ENCODE measurements around the gene HSP90B1. TPM values are rescaled to one million over a fixed set of nuclear protein-coding genes. Genes with fewer than 3 reads are reported as not detected.

The HSP90B1 gene
- total and polyA plus RNA-seq, 2 of the 13 experiments (the other 11 are each of a cell fraction or from before 2014, with no cell fraction given) = 800 to 954 TPM

GRCh38 chr12:103924761-103925641, 5.2 kb upstream of the HSP90B1 start (continued):
- TF ChIP-seq ZNF770 (CRISPR knock-in tag; IDR thresholded peaks at IDR 0.05) (no peak), ELF4 (CRISPR knock-in tag; IDR thresholded peaks at IDR 0.05; ENCODE audit: borderline replicate concordance) (no peak), ZNF12 (CRISPR knock-in tag; IDR thresholded peaks at IDR 0.05) (no peak)
- TF ChIP-seq, protein P1, sequence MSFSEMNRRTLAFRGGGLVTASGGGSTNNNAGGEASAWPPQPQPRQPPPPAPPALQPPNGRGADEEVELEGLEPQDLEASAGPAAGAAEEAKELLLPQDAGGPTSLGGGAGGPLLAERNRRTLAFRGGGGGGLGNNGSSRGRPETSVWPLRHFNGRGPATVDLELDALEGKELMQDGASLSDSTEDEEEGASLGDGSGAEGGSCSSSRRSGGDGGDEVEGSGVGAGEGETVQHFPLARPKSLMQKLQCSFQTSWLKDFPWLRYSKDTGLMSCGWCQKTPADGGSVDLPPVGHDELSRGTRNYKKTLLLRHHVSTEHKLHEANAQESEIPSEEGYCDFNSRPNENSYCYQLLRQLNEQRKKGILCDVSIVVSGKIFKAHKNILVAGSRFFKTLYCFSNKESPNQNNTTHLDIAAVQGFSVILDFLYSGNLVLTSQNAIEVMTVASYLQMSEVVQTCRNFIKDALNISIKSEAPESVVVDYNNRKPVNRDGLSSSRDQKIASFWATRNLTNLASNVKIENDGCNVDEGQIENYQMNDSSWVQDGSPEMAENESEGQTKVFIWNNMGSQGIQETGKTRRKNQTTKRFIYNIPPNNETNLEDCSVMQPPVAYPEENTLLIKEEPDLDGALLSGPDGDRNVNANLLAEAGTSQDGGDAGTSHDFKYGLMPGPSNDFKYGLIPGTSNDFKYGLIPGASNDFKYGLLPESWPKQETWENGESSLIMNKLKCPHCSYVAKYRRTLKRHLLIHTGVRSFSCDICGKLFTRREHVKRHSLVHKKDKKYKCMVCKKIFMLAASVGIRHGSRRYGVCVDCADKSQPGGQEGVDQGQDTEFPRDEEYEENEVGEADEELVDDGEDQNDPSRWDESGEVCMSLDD (CRISPR knock-in tag; IDR thresholded peaks at IDR 0.05; ENCODE audit: borderline replicate concordance) = no peak
- TF ChIP-seq, protein P2, sequence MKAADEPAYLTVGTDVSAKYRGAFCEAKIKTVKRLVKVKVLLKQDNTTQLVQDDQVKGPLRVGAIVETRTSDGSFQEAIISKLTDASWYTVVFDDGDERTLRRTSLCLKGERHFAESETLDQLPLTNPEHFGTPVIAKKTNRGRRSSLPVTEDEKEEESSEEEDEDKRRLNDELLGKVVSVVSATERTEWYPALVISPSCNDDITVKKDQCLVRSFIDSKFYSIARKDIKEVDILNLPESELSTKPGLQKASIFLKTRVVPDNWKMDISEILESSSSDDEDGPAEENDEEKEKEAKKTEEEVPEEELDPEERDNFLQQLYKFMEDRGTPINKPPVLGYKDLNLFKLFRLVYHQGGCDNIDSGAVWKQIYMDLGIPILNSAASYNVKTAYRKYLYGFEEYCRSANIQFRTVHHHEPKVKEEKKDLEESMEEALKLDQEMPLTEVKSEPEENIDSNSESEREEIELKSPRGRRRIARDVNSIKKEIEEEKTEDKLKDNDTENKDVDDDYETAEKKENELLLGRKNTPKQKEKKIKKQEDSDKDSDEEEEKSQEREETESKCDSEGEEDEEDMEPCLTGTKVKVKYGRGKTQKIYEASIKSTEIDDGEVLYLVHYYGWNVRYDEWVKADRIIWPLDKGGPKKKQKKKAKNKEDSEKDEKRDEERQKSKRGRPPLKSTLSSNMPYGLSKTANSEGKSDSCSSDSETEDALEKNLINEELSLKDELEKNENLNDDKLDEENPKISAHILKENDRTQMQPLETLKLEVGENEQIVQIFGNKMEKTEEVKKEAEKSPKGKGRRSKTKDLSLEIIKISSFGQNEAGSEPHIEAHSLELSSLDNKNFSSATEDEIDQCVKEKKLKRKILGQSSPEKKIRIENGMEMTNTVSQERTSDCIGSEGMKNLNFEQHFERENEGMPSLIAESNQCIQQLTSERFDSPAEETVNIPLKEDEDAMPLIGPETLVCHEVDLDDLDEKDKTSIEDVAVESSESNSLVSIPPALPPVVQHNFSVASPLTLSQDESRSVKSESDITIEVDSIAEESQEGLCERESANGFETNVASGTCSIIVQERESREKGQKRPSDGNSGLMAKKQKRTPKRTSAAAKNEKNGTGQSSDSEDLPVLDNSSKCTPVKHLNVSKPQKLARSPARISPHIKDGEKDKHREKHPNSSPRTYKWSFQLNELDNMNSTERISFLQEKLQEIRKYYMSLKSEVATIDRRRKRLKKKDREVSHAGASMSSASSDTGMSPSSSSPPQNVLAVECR (CRISPR knock-in tag; IDR thresholded peaks at IDR 0.05; ENCODE audit: borderline replicate concordance) = no peak
- TF ChIP-seq, protein P3, sequence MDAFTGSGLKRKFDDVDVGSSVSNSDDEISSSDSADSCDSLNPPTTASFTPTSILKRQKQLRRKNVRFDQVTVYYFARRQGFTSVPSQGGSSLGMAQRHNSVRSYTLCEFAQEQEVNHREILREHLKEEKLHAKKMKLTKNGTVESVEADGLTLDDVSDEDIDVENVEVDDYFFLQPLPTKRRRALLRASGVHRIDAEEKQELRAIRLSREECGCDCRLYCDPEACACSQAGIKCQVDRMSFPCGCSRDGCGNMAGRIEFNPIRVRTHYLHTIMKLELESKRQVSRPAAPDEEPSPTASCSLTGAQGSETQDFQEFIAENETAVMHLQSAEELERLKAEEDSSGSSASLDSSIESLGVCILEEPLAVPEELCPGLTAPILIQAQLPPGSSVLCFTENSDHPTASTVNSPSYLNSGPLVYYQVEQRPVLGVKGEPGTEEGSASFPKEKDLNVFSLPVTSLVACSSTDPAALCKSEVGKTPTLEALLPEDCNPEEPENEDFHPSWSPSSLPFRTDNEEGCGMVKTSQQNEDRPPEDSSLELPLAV (CRISPR knock-in tag; conservative IDR thresholded peaks at IDR 0.05; ENCODE audit: low read depth) = no peak
